HG03378 (cell line): ENCODE data around the gene OR6V1.
"Not testable (repeated sequence)": the region's sequence is repeated elsewhere in the genome, so short reads cannot be mapped to it uniquely, and the experiment has no call there.

Experiments
- ATAC-seq: cut with Tn5 transposase; IDR thresholded peaks from one replicate; pipeline ENCODE4 v1.9.1; 2021; ENCODE audit warnings: mild to moderate bottlenecking, moderate library complexity; ENCODE audit not compliant: unreplicated experiment

The OR6V1 gene

GRCh38 chr7:143042790-143043271 lies 9.3 kb upstream of the OR6V1 start:
- ATAC-seq = no peak

GRCh38 chr7:143043391-143043790 lies 8.8 kb upstream of the OR6V1 start:
- ATAC-seq = peak; percentile 57

- no peak for ATAC-seq
Measured at GRCh38 chr7:143046426-143046851, 5.7 kb upstream of the OR6V1 start.

GRCh38 chr7:143047326-143047725 lies 4.8 kb upstream of the OR6V1 start:
- no peak for ATAC-seq

- no peak for ATAC-seq
Measured at GRCh38 chr7:143048827-143049226, 3.3 kb upstream of the OR6V1 start.

- no peak for ATAC-seq
Measured at GRCh38 chr7:143049362-143049761, 2.8 kb upstream of the OR6V1 start.

- no peak for ATAC-seq
Measured at GRCh38 chr7:143050931-143051330, 1.2 kb upstream of the OR6V1 start.

- ATAC-seq = no peak
Measured at GRCh38 chr7:143054621-143055020, 2.5 kb downstream of the OR6V1 start.

GRCh38 chr7:143055754-143056153 lies 3.6 kb downstream of the OR6V1 start:
- ATAC-seq = no peak

GRCh38 chr7:143063741-143064140 lies 11.6 kb downstream of the OR6V1 start:
- ATAC-seq = no peak

GRCh38 chr7:143068446-143068845 lies 16.3 kb downstream of the OR6V1 start:
- ATAC-seq = no peak

GRCh38 chr7:143069912-143070500 lies 17.9 kb downstream of the OR6V1 start:
- no peak for ATAC-seq

GRCh38 chr7:143073556-143073955 lies 21.4 kb downstream of the OR6V1 start:
- no peak for ATAC-seq

GRCh38 chr7:143074141-143074540 lies 22.0 kb downstream of the OR6V1 start:
- ATAC-seq = no peak

GRCh38 chr7:143085109-143085508 lies 33.0 kb downstream of the OR6V1 start:
- no peak for ATAC-seq

- not testable (repeated sequence) for ATAC-seq
Measured at GRCh38 chr7:143085610-143086009, 33.5 kb downstream of the OR6V1 start.

GRCh38 chr7:143088549-143089231 lies 36.5 kb downstream of the OR6V1 start:
- not testable (repeated sequence) for ATAC-seq

- no peak for ATAC-seq
Measured at GRCh38 chr7:143096146-143096545, 44.0 kb downstream of the OR6V1 start.

GRCh38 chr7:143099579-143099978 lies 47.4 kb downstream of the OR6V1 start:
- ATAC-seq = not testable (repeated sequence)
